WTC11 (cell line): ENCODE results near the gene DCLK1. TPM values are rescaled to one million over a fixed set of nuclear protein-coding genes. Genes with fewer than 3 reads are reported as not detected.

Experiments
- ATAC-seq: fragments of 200-7000 bp; cut with Tn5 transposase; 2 replicates; pipeline ENCODE4 v1.10.0; 2021; ENCODE audit warnings: mild to moderate bottlenecking, moderate library complexity
- CTCF ChIA-PET: fragments of 300-600 bp; sonication (Branson Sonifier 250); formaldehyde crosslinking; loops from one replicate; lab custom pipeline; 2021; ENCODE audit warnings: antibody characterized with exemption; lab: Charles Lee
- POLR2A ChIA-PET: fragments of 350-600 bp; sonication (Branson Sonifier 250); formaldehyde crosslinking; loops from one replicate; lab custom pipeline; 2021; ENCODE audit warnings: antibody characterized with exemption; lab: Charles Lee
- DNase-seq: peaks from one replicate; pipeline ENCODE4 v3.0.0; 2021; ENCODE audit warnings: low spot score
- H3K27ac Mint-ChIP-seq: 2 replicates; pipeline ENCODE4 v1.8.0; 2021; ENCODE audit warnings: mixed read lengths
- H3K27me3 Mint-ChIP-seq: 2 replicates; pipeline ENCODE4 v1.8.0; 2021; ENCODE audit warnings: low read depth, mild to moderate bottlenecking, moderate library complexity, mixed read lengths
- H3K36me3 Mint-ChIP-seq: 2 replicates; pipeline ENCODE4 v1.8.0; 2021; ENCODE audit warnings: mixed read lengths
- H3K4me1 Mint-ChIP-seq: 2 replicates; pipeline ENCODE4 v1.8.0; 2022; ENCODE audit warnings: mixed read lengths
- H3K4me3 Mint-ChIP-seq: 2 replicates; pipeline ENCODE4 v1.8.0; 2021; ENCODE audit warnings: mild to moderate bottlenecking, moderate library complexity, mixed read lengths
- H3K9me3 Mint-ChIP-seq: 2 replicates; pipeline ENCODE4 v1.8.0; 2021; ENCODE audit warnings: mixed read lengths
- AFF4 ChIP-seq: sonication (generic); formaldehyde crosslinking; IDR thresholded peaks from 2 replicates; pipeline ENCODE4 v1.8.1; 2023; ENCODE audit warnings: mild to moderate bottlenecking, missing genetic modification reagents, borderline replicate concordance
- ATF1 ChIP-seq: sonication (generic); formaldehyde crosslinking; IDR thresholded peaks from 2 replicates; pipeline ENCODE4 v1.8.1; 2023; ENCODE audit warnings: mild to moderate bottlenecking, moderate library complexity, missing genetic modification reagents
- CTCF ChIP-seq: fragments of 200-600 bp; IDR thresholded peaks from 2 replicates; pipeline ENCODE4 v1.8.0; 2022; ENCODE audit warnings: antibody characterized with exemption
- ELF4 ChIP-seq: sonication (generic); formaldehyde crosslinking; IDR thresholded peaks from 2 replicates; pipeline ENCODE4 v1.8.1; 2022; ENCODE audit warnings: low read depth, mild to moderate bottlenecking, moderate library complexity, missing genetic modification reagents
- FOXK1 ChIP-seq: sonication (generic); formaldehyde crosslinking; IDR thresholded peaks from 2 replicates; pipeline ENCODE4 v1.8.0; 2022; ENCODE audit warnings: mild to moderate bottlenecking, moderate library complexity, missing genetic modification reagents
- GABPB1 ChIP-seq: sonication (generic); formaldehyde crosslinking; IDR thresholded peaks from 2 replicates; pipeline ENCODE4 v1.8.1; 2023; ENCODE audit warnings: mild to moderate bottlenecking, missing genetic modification reagents
- GRHL2 ChIP-seq: fragments of 250-450 bp; sonication (Bioruptor Pico); IDR thresholded peaks from 2 replicates; pipeline ENCODE4 v1.8.0; 2022; ENCODE audit warnings: mild to moderate bottlenecking, moderate library complexity; ENCODE audit not compliant: insufficient replicate concordance, severe bottlenecking
- HMGXB4 ChIP-seq: sonication (generic); formaldehyde crosslinking; IDR thresholded peaks from 2 replicates; pipeline ENCODE4 v1.8.1; 2023; ENCODE audit warnings: mild to moderate bottlenecking, moderate library complexity, missing genetic modification reagents
- IRF2 ChIP-seq: sonication (generic); formaldehyde crosslinking; IDR thresholded peaks from 2 replicates; pipeline ENCODE4 v1.8.0; 2022; ENCODE audit warnings: low read depth, missing genetic modification reagents, borderline replicate concordance
- MLX ChIP-seq: sonication (generic); formaldehyde crosslinking; IDR thresholded peaks from 2 replicates; pipeline ENCODE4 v1.8.1; 2023; ENCODE audit warnings: mild to moderate bottlenecking, missing genetic modification reagents, moderate library complexity
- MYBL2 ChIP-seq: sonication (generic); formaldehyde crosslinking; IDR thresholded peaks from 2 replicates; pipeline ENCODE4 v1.8.1; 2023; ENCODE audit warnings: mild to moderate bottlenecking, moderate library complexity, missing genetic modification reagents
- NFYB ChIP-seq: sonication (generic); formaldehyde crosslinking; conservative IDR thresholded peaks from 2 replicates; pipeline ENCODE4 v1.8.0; 2022; ENCODE audit warnings: low read depth, missing genetic modification reagents
- OVOL2 ChIP-seq: fragments of 250-450 bp; sonication (Bioruptor Pico); IDR thresholded peaks from 2 replicates; pipeline ENCODE4 v1.9.0; 2021; ENCODE audit warnings: mild to moderate bottlenecking, borderline replicate concordance
- PRDM15 ChIP-seq: sonication (generic); formaldehyde crosslinking; IDR thresholded peaks from 2 replicates; pipeline ENCODE4 v1.8.0; 2022; ENCODE audit warnings: missing genetic modification reagents
- RELA ChIP-seq: sonication (generic); formaldehyde crosslinking; IDR thresholded peaks from 2 replicates; pipeline ENCODE4 v1.8.1; 2022; ENCODE audit warnings: missing genetic modification reagents, mild to moderate bottlenecking, borderline replicate concordance
- SOX15 ChIP-seq: fragments of 250-450 bp; sonication (Bioruptor Pico); IDR thresholded peaks from 2 replicates; pipeline ENCODE4 v1.9.0; 2021; ENCODE audit warnings: mild to moderate bottlenecking
- USF1 ChIP-seq: sonication (generic); formaldehyde crosslinking; IDR thresholded peaks from 2 replicates; pipeline ENCODE4 v1.8.0; 2022; ENCODE audit warnings: mild to moderate bottlenecking, missing genetic modification reagents
- ZBTB21 ChIP-seq: sonication (generic); formaldehyde crosslinking; IDR thresholded peaks from 2 replicates; pipeline ENCODE4 v1.8.1; 2023; ENCODE audit warnings: mild to moderate bottlenecking, missing genetic modification reagents, borderline replicate concordance
- ZNF138 ChIP-seq: sonication (generic); formaldehyde crosslinking; conservative IDR thresholded peaks from 2 replicates; pipeline ENCODE4 v1.8.1; 2022; ENCODE audit warnings: mild to moderate bottlenecking, moderate library complexity, missing genetic modification reagents
- ZNF423 ChIP-seq: fragments of 250-450 bp; sonication (Bioruptor Pico); IDR thresholded peaks from 2 replicates; pipeline ENCODE4 v2.1.2; 2022; ENCODE audit warnings: mild to moderate bottlenecking, moderate library complexity
- total RNA-seq: library from RNA; stranded (reverse); gene quantifications from 3 replicates; pipeline ENCODE4 v1.2.3, GENCODE V29; 2021

Gene DCLK1
- total RNA-seq, 1 experiment from 2014 or later: 18.5 TPM

- no peak for TF ChIP-seq AFF4 (CRISPR knock-in tag)
- TF ChIP-seq NFYB: no peak
- TF ChIP-seq RELA: no peak
- TF ChIP-seq, all 79 proteins: peak for 0
Measured at GRCh38 chr13:35892837-35893814, 238.1 kb downstream of the DCLK1 start (continued).

- H3K36me3 Mint-ChIP-seq: no peaks in the 10 kb centered on the region
- H3K27me3 Mint-ChIP-seq: no peaks in the 10 kb centered on the region
- no peak overlapping the region for H3K27ac Mint-ChIP-seq
- ChIA-PET CTCF (no interaction called here), POLR2A (no interaction called here)
- DNase-seq: no peak
- ATAC-seq: no peak
- H3K4me3 Mint-ChIP-seq: no peak overlapping the region
- H3K9me3 Mint-ChIP-seq: no peaks in the 10 kb centered on the region
- H3K4me1 Mint-ChIP-seq: peaks cover 3% of the 10 kb centered on the region
- TF ChIP-seq ZBTB21: no peak
- TF ChIP-seq IRF2: no peak
- TF ChIP-seq CTCF: no peak
- TF ChIP-seq MLX: no peak
- TF ChIP-seq SOX15 (CRISPR knock-in tag): no peak
- TF ChIP-seq FOXK1: no peak
- no peak for TF ChIP-seq PRDM15
- no peak for TF ChIP-seq OVOL2 (CRISPR knock-in tag)
- no peak for TF ChIP-seq GRHL2 (CRISPR knock-in tag)
- no peak for TF ChIP-seq ZNF423 (CRISPR knock-in tag)
- TF ChIP-seq USF1 (CRISPR knock-in tag): no peak
- TF ChIP-seq MYBL2: no peak
- TF ChIP-seq ZNF138 (CRISPR knock-in tag): no peak
- TF ChIP-seq HMGXB4 (CRISPR knock-in tag): no peak
- TF ChIP-seq GABPB1 (CRISPR knock-in tag): no peak
- no peak for TF ChIP-seq ATF1 (CRISPR knock-in tag)
- no peak for TF ChIP-seq ELF4
Measured at GRCh38 chr13:35891507-35892441, 239.4 kb downstream of the DCLK1 start.
